ENCODE results near the gene PICK1.

PICK1 gene

DNA sequence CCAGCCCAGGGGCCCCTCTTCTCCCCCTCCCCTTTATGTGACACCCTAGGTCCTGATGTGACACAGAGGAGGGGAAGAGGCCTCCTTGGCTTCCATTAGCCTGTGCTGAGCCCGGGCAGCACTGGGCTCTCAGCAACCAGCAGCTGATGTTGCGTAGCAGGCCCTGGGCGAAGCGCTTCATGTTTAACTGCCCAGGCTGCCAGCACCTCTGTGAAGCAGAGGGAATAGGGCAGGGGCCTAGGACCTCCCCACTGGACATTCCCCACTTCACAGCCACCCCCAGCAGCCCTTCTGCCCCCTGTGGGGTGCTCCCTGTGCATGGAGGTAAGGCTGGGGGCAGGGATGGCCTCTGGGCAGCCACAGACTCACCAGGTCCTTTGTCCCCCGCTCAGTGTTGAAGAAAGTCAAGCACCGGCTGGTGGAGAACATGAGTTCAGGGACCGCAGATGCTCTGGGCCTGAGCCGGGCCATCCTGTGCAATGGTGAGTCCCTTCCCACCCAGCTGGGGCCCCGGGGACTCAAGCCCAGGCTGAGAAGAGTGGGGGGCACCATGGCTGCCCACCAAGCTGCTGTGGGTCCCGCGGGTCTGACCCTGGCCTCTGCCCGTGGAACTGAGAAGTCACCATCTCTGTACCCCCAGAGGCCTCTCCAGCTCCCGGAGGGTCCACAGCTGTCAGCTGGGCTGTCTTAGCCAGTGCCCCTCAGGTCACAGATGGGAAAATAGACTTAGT lies 11.6 kb downstream of the PICK1 start:
- Histone ChIP-seq H3K27me3 (ENCODE audit: insufficient read depth, low read depth, severe bottlenecking) (no peaks in the 10 kb centered on the region), H3K27ac (peak overlapping the region; percentile 78), H3K9me3 (ENCODE audit: severe bottlenecking) (no peaks in the 10 kb centered on the region), H3K4me3 (ENCODE audit: low read depth, low read length) (no peak overlapping the region), H3K36me3 (peaks cover 52% of the 10 kb centered on the region)
- TF ChIP-seq, protein P1, sequence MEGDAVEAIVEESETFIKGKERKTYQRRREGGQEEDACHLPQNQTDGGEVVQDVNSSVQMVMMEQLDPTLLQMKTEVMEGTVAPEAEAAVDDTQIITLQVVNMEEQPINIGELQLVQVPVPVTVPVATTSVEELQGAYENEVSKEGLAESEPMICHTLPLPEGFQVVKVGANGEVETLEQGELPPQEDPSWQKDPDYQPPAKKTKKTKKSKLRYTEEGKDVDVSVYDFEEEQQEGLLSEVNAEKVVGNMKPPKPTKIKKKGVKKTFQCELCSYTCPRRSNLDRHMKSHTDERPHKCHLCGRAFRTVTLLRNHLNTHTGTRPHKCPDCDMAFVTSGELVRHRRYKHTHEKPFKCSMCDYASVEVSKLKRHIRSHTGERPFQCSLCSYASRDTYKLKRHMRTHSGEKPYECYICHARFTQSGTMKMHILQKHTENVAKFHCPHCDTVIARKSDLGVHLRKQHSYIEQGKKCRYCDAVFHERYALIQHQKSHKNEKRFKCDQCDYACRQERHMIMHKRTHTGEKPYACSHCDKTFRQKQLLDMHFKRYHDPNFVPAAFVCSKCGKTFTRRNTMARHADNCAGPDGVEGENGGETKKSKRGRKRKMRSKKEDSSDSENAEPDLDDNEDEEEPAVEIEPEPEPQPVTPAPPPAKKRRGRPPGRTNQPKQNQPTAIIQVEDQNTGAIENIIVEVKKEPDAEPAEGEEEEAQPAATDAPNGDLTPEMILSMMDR (IDR thresholded peaks at IDR 0.05; ENCODE audit: low read depth, low read length), result no peak
- DNase-seq, result no peak

DNA sequence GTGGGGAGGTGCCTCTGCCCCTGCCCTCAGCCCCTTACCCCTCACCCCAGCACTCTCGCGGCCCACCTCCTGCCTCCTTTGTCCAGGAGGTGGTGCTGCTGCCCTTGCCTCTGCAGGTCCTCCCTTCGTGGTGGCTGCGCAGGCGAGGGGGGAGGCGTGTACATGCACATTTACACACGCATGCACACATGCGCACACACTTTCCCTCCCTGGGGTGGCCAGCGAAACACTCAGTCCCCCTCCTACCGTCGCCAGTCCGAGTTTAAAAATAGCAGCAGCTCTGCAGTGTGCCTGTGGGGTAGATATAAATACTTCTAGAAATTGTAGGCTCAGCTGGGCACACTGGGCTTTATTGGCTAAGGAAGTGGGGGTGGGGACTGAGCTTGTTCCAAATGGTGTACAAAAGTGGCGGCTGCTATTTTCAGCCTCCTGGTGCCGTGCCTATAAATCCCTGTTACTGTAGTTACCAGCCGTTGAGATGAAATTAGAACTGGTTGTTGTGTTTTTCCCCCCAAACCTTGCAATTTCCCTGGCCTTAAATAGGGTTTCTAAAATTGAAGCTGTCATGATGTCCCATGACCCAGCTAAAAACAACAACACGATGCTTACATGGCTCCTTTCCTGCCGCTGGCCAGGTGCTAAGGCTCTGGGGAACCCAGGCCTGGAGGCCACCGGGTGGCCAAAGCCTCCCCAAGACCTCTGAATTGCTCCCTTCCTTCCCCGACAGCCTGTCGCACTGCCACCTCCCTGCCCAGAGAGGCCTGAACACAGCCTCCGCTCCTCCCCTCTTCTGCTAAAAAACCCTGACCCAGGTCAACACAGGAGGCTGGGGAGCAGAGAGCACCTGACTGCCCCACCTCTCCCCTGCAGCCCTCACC lies 12.4 kb downstream of the PICK1 start:
- no peaks in the 10 kb centered on the region for H3K27me3 ChIP-seq (ENCODE audit: insufficient read depth, low read depth, severe bottlenecking)
- H3K9me3 ChIP-seq (ENCODE audit: severe bottlenecking), result no peaks in the 10 kb centered on the region
- H3K4me3 ChIP-seq (ENCODE audit: low read depth, low read length), result no peak overlapping the region
- H3K36me3 ChIP-seq, result peaks cover 53% of the 10 kb centered on the region
- TF ChIP-seq, protein P1 (IDR thresholded peaks at IDR 0.05; ENCODE audit: low read depth, low read length), result peak; percentile 90
- DNase-seq, result peak; percentile 95
- peak overlapping the region; percentile 78 for H3K27ac ChIP-seq

DNA sequence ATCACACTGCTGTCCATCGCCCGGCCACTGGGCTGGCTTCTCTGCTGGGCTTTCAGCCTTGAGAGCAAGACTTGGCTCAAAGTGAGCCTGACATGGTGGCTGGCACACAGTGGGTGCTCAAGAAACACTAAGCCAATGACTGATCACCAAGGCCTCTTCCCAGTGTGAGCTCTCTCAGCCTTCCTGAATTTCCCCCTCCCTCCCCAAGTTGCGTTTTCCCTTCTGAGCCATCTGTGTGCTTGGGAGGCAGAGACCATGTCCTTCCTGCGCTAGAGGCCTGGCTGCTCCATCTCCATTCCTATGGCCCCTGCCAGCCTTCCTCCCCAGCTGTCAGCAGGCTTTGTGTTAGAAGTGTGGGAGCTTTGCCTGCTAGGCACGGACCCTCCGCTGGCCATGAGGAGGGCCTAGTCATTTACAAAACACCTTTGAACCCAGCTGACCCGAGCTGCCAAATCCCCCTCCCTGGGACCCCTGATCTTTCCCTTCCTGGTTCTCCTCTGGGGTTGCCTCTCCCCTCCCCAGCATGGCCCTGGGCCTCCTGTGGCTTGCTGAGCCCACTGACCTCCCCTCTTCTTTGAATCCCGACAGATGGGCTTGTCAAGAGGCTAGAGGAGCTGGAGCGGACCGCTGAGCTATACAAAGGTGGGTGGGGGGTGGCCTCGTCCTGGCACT lies 13.2 kb downstream of the PICK1 start:
- Histone ChIP-seq H3K36me3 (peaks cover 50% of the 10 kb centered on the region), H3K27me3 (ENCODE audit: insufficient read depth, low read depth, severe bottlenecking) (no peaks in the 10 kb centered on the region), H3K4me3 (ENCODE audit: low read depth, low read length) (no peak overlapping the region), H3K9me3 (ENCODE audit: severe bottlenecking) (no peaks in the 10 kb centered on the region), H3K27ac (peak overlapping the region; percentile 78)
- TF ChIP-seq, protein P1 (IDR thresholded peaks at IDR 0.05; ENCODE audit: low read depth, low read length), result no peak
- peak; percentile 77 for DNase-seq

DNA sequence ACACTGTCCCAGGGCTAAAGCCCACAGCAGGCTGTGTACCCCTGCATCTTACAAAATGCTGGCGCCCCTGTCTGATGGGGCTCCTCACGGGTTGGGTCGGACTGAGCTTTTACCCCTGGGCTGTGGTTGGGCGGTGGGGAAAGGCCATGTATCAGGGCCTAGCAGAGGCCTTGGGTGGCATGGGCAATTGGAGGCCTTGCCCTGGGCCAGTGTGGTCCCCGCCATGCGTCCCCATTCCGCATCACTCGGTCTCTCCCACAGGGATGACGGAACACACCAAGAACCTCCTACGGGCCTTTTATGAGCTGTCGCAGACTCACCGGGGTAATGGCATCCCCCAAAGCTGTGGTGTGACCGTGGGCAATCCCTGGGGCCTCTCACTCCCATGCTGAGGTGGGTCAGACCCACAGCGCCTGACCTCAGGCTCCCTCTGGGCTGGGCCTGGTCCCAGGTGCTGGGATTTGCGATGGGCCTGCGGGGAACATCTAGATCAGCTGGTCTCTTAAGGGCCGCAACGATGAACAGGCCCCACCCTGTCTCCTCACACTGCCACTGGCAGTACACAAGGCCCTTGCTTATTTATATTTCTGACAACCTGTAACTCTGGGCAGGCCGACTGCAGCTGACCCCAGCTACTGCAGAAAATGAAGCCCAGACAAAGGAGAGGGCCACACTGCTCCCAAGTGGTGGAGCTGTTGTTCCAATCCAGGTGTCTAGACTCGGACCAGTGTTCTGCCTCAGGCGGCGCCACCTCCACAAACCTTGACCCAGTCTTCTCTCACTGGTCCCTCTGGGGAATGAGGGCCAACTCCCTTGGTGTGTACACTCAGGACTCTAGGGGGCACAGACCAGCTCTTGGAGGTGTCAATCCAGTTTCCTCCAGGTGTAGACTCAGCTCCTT lies 14.5 kb downstream of the PICK1 start:
- H3K36me3 ChIP-seq, result peaks cover 37% of the 10 kb centered on the region
- no peaks in the 10 kb centered on the region for H3K27me3 ChIP-seq (ENCODE audit: insufficient read depth, low read depth, severe bottlenecking)
- H3K9me3 ChIP-seq (ENCODE audit: severe bottlenecking), result no peaks in the 10 kb centered on the region
- peak; percentile 8 for DNase-seq
- TF ChIP-seq, protein P1 (IDR thresholded peaks at IDR 0.05; ENCODE audit: low read depth, low read length), result peak; percentile 13; the same call in 1 of the 2 replicates
- no peak overlapping the region for H3K4me3 ChIP-seq (ENCODE audit: low read depth, low read length)
- H3K27ac ChIP-seq, result peak overlapping the region; percentile 78

Measured in WERI-Rb-1 (cell line).